ENCODE measurements around the gene P2RX3. TPM values are rescaled to one million over a fixed set of nuclear protein-coding genes. Genes with fewer than 3 reads are reported as not detected.

The P2RX3 gene
- total and polyA plus RNA-seq, 2 donors from 2014 or later, result not detected

GRCh38 chr11:57397394-57397990 lies 59.3 kb downstream of the P2RX3 start:
- Histone ChIP-seq H3K27ac (ENCODE audit: low read depth in 2 of 2, low read length in 2 of 2) (no peak overlapping the region), H3K9ac (ENCODE audit: low read length in 3 of 3) (no peak overlapping the region), H3K4me1 (ENCODE audit: control insufficient read depth in 2 of 3, insufficient read depth in 2 of 3, low read depth in 1 of 3, low read length in 3 of 3) (no peaks in the 10 kb centered on the region), H3K36me3 (ENCODE audit: control insufficient read depth in 2 of 3, insufficient read depth in 3 of 3, low read length in 3 of 3) (no peaks in the 10 kb centered on the region), H3K27me3 (ENCODE audit: control insufficient read depth, insufficient read depth, low read length) (no peaks in the 10 kb centered on the region), H3K9me3 (ENCODE audit: control insufficient read depth in 2 of 3, insufficient read depth in 1 of 3, low read length in 3 of 3) (no peaks in the 10 kb centered on the region), H3K4me3 (ENCODE audit: low read length in 3 of 3) (no peak overlapping the region)
- FAIRE-seq (no peak), DNase-seq (no peak)
- TF ChIP-seq CTCF (IDR thresholded peaks at IDR 0.05; ENCODE audit: borderline replicate concordance, extremely low read depth, insufficient read depth), result no peak
- intact Hi-C loops (cut with DNase I), result no loop called here

GRCh38 chr11:57399221-57399620 lies 61.1 kb downstream of the P2RX3 start:
- H3K36me3 ChIP-seq (ENCODE audit: control insufficient read depth in 2 of 3, insufficient read depth in 3 of 3, low read length in 3 of 3), result no peaks in the 10 kb centered on the region
- no peaks in the 10 kb centered on the region for H3K9me3 ChIP-seq (ENCODE audit: control insufficient read depth in 2 of 3, insufficient read depth in 1 of 3, low read length in 3 of 3)
- FAIRE-seq, result no peak
- DNase-seq, result no peak
- no peak for TF ChIP-seq CTCF (IDR thresholded peaks at IDR 0.05; ENCODE audit: borderline replicate concordance, extremely low read depth, insufficient read depth)
- no peak overlapping the region for H3K4me3 ChIP-seq (ENCODE audit: low read length in 3 of 3)
- H3K27me3 ChIP-seq (ENCODE audit: control insufficient read depth, insufficient read depth, low read length), result no peaks in the 10 kb centered on the region
- intact Hi-C loops (cut with DNase I), result no loop called here
- H3K9ac ChIP-seq (ENCODE audit: low read length in 3 of 3), result no peak overlapping the region
- no peaks in the 10 kb centered on the region for H3K4me1 ChIP-seq (ENCODE audit: control insufficient read depth in 2 of 3, insufficient read depth in 2 of 3, low read depth in 1 of 3, low read length in 3 of 3)
- no peak overlapping the region for H3K27ac ChIP-seq (ENCODE audit: low read depth in 2 of 2, low read length in 2 of 2)

GRCh38 chr11:57399972-57400578 lies 61.9 kb downstream of the P2RX3 start:
- FAIRE-seq, result no peak
- Histone ChIP-seq H3K4me1 (ENCODE audit: control insufficient read depth in 2 of 3, insufficient read depth in 2 of 3, low read depth in 1 of 3, low read length in 3 of 3) (no peaks in the 10 kb centered on the region), H3K27ac (ENCODE audit: low read depth in 2 of 2, low read length in 2 of 2) (no peak overlapping the region), H3K9me3 (ENCODE audit: control insufficient read depth in 2 of 3, insufficient read depth in 1 of 3, low read length in 3 of 3) (no peaks in the 10 kb centered on the region), H3K36me3 (ENCODE audit: control insufficient read depth in 2 of 3, insufficient read depth in 3 of 3, low read length in 3 of 3) (no peaks in the 10 kb centered on the region), H3K27me3 (ENCODE audit: control insufficient read depth, insufficient read depth, low read length) (no peaks in the 10 kb centered on the region), H3K4me3 (ENCODE audit: low read length in 3 of 3) (no peak overlapping the region), H3K9ac (ENCODE audit: low read length in 3 of 3) (no peak overlapping the region)
- intact Hi-C loops (cut with DNase I), result no loop called here
- no peak for TF ChIP-seq CTCF (IDR thresholded peaks at IDR 0.05; ENCODE audit: borderline replicate concordance, extremely low read depth, insufficient read depth)
- no peak for DNase-seq

All from kidney (tissue), 14 donors.